Stimulated activated CD4-positive, alpha-beta T cell treated with anti-CD3 and anti-CD28 coated beads, Interleukin-4, amount 100 ng/mL, for 48 hours (primary cell): ENCODE measurements around the gene ATG16L2.
"Not testable (repeated sequence)": the region's sequence is repeated elsewhere in the genome, so short reads cannot be mapped to it uniquely, and the experiment has no call there.

Experiments used
- DNase-seq, 2 donors: peaks; one replicate each; pipeline ENCODE4 v3.0.0-alpha.2; 2020; ENCODE audit warnings: low read depth in 2 of 2

The ATG16L2 gene

GRCh38 chr11:72842653-72843330 is 28.6 kb downstream of the ATG16L2 start:
- DNase-seq: no peak

DNA sequence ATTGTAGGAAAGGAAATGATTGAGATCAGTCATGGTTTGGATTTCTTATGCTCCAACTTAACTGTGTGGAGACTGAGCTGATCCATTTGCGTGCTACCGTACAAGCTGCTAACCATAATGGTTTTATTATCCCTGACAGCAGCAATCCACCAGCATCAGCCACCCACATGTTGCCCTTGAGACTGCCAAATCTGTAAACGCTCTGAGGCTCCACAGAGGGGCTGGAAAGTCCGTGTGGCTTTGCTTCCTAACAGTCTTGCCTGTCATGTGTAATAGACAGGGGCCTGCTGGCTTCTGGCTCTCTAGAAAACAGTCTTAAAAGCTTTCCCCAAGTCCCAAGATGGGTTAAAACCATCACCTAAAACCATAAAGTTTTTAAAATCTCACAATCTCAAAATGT is 30.1 kb downstream of the ATG16L2 start:
- no peak for DNase-seq

DNA sequence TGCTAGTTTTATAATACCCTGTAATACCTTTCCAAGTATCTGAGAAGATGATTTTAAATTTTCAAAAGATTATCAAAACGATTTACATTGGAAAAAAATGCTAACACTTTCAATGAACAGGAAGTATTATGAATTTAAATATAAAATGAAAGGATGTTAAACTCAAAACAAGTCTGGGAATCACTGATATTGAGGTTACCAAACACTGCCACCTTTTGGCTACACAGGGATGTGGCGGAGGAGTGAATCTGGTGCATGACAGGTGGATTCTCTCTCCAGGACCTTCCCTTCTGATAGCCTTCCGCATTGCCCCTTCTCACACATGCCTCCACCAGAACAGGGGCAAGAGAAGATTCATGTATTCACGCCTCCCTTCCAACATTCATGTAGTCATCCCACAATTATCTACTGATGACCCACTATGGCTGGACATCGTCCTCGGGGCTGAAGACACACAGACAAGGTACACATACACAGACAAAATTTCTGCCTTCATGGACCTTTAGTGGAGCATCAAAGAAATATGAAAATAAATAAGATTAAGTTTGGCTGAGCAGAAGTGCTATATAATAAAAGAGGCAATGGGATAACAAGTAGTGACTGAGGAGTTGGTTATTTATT is 34.7 kb downstream of the ATG16L2 start:
- DNase-seq: peak in 1 of 2 donors; percentile 28

DNA sequence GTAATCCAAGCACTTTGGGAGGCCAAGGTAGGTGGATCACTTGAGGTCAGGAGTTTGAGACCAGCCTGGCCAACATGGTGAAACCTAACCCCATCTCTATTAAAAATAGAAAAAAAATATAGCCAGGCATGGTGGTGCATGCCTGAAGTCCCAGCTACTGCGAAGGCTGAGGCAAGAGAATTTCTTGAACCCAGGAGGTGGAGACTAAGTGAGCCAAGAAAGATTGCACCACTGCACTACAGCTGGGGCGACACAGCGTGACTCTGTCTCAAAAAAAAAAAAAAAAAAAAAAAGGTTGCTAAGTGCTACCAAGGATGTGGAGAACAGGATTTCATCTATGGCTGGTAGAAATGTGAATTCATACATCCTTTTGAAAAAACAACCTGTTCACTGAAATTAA is 36.6 kb downstream of the ATG16L2 start:
- DNase-seq: no peak

DNA sequence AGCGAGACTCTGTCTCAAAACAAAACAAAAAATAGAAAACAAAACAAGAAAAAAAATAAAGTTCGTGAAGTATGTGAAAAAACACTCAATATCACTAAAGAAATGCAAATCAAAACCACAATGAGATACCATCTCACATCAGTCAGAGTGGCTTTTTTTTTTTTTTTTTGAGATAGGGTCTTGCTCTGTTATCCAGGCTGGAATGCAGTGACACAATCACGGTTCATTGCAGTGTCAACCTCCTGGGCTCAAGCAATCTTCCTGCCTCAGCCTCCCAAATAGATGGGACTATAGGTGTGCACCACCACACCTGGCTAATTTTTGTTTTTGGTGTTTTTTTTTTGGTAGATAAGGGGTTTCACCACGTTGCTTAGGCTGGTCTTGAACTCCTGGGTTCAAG is 37.5 kb downstream of the ATG16L2 start:
- DNase-seq: no peak

- DNase-seq: no peak
Observed at GRCh38 chr11:72856065-72856464, 41.9 kb downstream of the ATG16L2 start.

GRCh38 chr11:72856551-72857345 is 42.5 kb downstream of the ATG16L2 start:
- no peak for DNase-seq

DNA sequence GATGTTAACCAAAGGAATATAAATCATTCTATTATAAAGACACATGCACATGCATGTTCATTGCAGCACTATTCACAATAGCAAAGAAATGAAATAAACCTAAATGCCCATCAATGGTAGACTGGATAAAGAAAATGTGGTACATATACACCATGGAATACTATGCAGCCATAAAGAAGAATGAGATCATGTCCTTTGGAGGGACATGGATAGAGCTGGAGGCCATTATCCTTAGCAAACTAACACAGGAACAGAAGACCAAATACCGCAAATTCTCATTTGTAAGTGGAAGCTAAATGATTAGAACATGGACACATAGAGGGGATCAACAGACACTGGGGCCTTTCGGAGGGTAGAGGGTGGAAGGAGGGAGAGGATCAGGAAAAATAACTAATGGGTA is 44.1 kb downstream of the ATG16L2 start:
- DNase-seq: not testable (repeated sequence)

DNA sequence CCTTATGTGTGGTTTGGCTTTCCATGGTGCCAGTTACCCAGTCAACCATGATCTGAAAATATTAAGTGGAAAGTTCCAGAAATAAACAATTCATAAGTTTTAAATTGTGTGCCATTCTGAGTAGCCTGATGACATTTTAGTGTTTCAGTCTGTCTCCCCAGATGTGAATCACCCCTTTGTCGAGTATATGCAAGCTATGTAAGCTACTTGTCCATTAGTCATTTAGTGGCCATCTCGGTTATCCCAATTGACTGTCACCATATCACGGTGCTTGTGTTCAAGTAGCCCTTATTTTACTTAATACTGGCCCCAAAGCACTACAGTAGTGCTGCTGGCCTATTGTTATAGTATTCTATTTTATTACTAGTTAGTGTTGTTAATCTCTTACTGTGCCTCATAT is 44.9 kb downstream of the ATG16L2 start:
- no peak for DNase-seq

DNA sequence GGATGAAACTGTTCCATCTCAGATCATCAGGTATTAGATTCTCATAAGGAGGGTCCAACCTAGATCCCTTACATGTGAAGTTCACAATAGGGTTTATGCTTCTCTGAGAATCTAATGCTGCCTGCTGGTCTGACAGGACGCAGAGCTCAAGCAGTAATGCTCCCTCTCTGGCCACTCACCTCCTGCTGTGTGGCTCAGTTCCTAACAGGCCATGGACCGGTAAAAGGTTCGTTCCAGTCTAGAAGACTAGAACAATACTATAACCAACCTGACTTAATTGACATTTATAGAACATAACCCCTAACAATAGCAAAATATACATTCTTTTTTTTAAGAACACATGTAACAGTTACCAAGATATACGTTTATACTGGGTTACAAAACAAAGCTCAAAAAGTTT is 45.8 kb downstream of the ATG16L2 start:
- no peak for DNase-seq

DNA sequence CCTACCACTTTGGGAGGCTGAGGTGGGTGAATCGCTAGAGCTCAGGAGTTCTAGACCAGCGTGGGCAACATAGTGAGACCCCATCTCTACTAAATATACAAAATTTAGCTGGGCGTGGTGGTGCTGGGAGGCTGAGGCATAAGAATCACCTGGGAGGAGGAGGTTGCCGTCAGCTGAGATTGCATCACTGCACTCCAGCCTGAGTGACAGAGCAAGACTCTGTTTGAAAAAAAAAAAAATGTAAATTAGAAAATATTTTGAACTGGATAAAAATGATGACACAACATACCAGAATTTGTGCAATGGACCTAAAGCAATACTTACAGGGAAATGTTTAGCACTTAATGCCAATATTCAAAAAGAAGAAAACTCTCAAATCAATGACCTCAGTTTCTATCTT is 46.4 kb downstream of the ATG16L2 start:
- no peak for DNase-seq

- no peak for DNase-seq
Observed at GRCh38 chr11:72863091-72863490, 48.9 kb downstream of the ATG16L2 start.

GRCh38 chr11:72863916-72864315 is 49.7 kb downstream of the ATG16L2 start:
- DNase-seq: no peak

DNA sequence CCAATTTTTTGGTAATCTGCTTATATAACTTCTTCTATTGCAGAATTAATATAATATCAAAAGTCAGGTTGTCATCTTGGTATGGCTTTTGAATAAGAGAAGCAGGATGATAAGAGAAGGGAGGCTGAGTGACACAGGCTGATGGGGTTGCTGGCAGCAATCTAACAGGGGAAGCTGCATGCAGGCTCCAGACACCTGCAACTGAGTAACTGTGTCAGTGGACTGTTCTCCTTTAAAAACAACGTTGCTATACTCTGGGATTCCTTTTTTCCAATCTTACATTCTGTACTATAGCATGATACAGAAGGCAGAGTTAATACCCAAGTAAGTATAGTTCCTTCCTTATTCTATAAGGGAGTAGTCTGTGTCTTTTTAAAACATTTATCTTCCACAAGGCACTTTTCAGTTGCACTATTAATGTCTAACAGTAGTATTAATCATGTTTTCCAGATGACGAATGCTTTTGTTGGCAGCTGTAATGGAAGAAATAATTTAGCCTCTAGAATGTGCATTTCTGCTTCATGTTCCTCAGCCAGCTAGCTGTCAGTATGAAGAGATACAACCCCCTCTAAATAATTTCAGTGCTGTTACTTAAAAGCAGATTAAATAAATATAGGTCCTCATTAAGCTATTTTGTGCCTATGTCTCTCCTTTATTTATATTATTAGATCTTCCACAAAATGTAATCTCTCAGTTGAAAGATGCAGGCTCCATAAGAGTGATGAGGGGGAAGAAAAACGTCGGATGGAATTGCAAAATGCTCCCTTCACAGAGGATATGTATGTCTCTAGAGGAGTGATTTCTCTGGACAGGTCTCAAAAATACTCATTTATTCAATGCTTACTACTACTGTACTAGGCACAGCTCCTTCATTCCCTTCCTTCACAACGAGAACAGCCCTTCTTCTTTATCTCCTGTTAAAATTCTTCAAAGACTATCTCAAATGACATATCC is 50.8 kb downstream of the ATG16L2 start:
- no peak for DNase-seq

- no peak for DNase-seq
Observed at GRCh38 chr11:72867970-72868369, 53.8 kb downstream of the ATG16L2 start.

- DNase-seq: no peak
Observed at GRCh38 chr11:72869831-72870230, 55.6 kb downstream of the ATG16L2 start.

DNA sequence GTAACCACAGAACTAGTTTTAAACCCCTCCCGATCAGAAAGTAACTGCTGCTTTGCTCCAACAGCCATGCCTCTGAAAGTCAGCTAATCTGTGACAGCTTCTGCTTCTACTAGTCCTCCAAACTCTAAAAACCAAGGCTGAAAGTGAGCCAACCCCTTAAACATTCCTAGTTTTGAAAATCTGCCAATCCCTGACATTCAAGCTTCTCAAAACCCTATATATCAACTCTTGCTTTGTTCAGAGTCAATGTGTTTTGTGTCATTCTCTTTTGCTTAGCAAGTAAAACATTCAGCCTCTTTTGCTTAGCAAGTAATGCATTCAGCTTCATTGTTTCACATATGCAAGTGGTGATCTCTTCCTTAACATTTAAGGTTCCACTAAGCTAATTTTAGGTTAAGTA is 56.9 kb downstream of the ATG16L2 start:
- DNase-seq: no peak

DNA sequence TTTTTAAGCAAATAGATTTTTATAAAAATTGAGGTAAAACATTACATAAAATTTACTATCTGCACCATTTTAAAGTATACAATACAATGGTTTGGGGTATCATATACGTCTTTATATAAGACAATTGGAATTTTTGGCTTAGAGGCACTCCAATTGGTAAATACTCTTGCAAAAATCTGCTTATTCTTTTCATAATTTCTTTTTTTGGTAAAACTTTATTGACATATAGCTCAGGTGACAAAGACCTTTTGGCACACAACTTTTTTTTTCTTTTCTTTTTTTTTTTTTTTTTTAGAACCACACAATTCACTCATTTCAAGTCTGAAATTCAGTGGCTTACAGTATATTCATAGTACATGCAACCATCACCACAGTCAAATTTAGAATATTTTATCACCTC is 57.8 kb downstream of the ATG16L2 start:
- DNase-seq: no peak

DNA sequence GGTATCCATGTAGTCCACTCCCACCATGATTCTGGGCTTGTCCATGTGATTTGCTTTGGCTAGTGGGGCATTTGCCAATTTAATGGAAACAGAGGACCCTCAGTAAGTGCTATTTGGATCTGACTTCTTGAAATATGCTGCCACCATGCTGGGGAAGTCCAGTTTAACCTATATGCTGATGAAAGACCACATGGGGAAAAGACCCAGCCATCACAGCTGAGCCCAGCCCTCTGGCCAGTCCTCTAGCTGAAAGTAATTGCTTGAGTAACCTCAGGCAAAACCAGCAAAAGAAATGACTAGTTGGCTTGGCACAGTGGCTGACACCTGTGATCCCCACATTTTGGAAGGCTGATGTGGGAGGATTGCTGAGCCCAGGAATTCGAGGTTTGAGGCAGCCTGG is 61.5 kb downstream of the ATG16L2 start:
- no peak for DNase-seq

DNA sequence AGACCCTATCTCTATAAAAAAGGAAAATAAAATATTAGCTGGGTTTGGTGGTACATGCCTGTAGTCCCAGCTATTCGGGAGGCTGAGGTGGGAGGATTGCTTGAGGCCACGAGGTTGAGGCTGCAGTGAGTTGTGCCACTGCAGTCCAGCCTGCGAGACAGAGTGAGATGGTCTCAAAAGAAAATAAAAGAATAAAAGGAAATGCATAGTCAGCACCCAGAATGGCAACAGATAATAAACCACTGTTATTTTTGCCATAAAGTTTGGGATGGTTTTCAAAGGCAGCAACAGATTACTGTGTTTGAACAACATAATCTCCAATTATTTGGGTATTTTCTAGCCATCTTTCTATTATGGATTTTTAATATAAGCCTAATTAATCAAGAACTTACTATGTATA is 61.9 kb downstream of the ATG16L2 start:
- DNase-seq: no peak
